Muscle of arm (tissue), 12 donors: ENCODE data around the gene ST6GALNAC3. TPM values are rescaled to one million over a fixed set of nuclear protein-coding genes. Genes with fewer than 3 reads are reported as not detected.

Experiments
- polyA plus RNA-seq, 12 donors: library from polyadenylated mRNA; unstranded; fragments of 120-200 nt; gene quantifications; one replicate each; pipeline ENCODE4 v1.2.1, GENCODE V29; 2013; ENCODE audit not compliant: insufficient read length in 12 of 12

The ST6GALNAC3 gene
- polyA plus RNA-seq, 12 donors = 5.0 to 12.7 (median 8.5) TPM; not detected in 1

Other genes starting within 250 kb of the ST6GALNAC3 start
- gene ASB17, start 142.3 kb upstream of the ST6GALNAC3 start, polyA plus RNA-seq = not detected